ENCODE data around the gene LIPM.

Gene LIPM

GRCh38 chr10:88841316-88842111, 39.0 kb downstream of the LIPM start:
- FAIRE-seq = no peak

GRCh38 chr10:88843171-88843570, 40.6 kb downstream of the LIPM start:
- no peak for FAIRE-seq

GRCh38 chr10:88848499-88848898, 46.0 kb downstream of the LIPM start:
- no peak for FAIRE-seq

GRCh38 chr10:88849234-88849633, 46.7 kb downstream of the LIPM start:
- FAIRE-seq = no peak

- no peak for FAIRE-seq
Measured at GRCh38 chr10:88850712-88851111, 48.2 kb downstream of the LIPM start.

- FAIRE-seq = no peak
Measured at GRCh38 chr10:88851706-88852105, 49.2 kb downstream of the LIPM start, which contains the start of gene ANKRD22. Gene ANKRD22, minus strand, starts transcription at chr10:88851844. Its CDS starts 237 bp downstream, at chr10:88851607.

- FAIRE-seq = no peak
Measured at GRCh38 chr10:88852327-88852726, 49.8 kb downstream of the LIPM start.

GRCh38 chr10:88853155-88853881, 50.8 kb downstream of the LIPM start:
- FAIRE-seq = no peak

GRCh38 chr10:88854684-88855083, 52.2 kb downstream of the LIPM start:
- no peak for FAIRE-seq

- no peak for FAIRE-seq
Measured at GRCh38 chr10:88857831-88858230, 55.3 kb downstream of the LIPM start.

- peak; percentile 61 for FAIRE-seq
Measured at GRCh38 chr10:88858491-88858890, 56.0 kb downstream of the LIPM start.

GRCh38 chr10:88861036-88861435, 58.5 kb downstream of the LIPM start:
- no peak for FAIRE-seq

- FAIRE-seq = no peak
Measured at GRCh38 chr10:88865281-88865876, 62.8 kb downstream of the LIPM start.

- no peak for FAIRE-seq
Measured at GRCh38 chr10:88866454-88866853, 63.9 kb downstream of the LIPM start.

- no peak for FAIRE-seq
Measured at GRCh38 chr10:88870089-88870488, 67.6 kb downstream of the LIPM start.

Data from colon (tissue), 2 donors.